Stimulated activated CD8-positive, alpha-beta memory T cell treated with anti-CD3 and anti-CD28 coated beads, Interleukin-15, amount 100 ng/mL, for 4 hours (primary cell): ENCODE results near the gene ADA.

Experiments
- DNase-seq, 2 donors: peaks; one replicate each; pipeline ENCODE4 v3.0.0-alpha.2; 2020; ENCODE audit warnings: low read depth in 2 of 2

The ADA gene

DNA sequence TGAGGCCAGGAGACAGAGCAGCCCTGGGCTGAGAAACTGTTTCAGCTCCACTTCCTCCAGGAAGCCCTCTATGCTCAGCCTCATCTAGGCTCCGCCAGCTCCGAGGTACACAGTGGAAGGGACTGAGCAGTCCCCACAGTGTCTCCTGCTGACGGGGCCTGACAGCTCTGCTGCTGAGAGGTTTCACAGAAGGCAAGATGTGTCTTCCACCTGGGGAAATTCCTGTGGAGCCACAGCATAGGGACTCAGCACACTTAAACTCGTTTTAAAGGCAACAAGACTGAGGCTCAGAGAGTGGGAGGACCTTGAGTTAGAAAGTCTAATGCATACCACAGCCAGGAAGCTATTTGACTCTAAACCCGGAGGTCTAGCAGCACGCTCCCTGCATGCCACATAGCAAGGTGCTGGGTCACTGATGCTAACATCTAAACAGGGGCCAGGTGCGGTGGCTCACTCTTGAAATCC lies 6.8 kb downstream of the ADA start:
- no peak for DNase-seq

GRCh38 chr20:44644230-44644617 lies 7.3 kb downstream of the ADA start:
- no peak for DNase-seq

GRCh38 chr20:44643596-44644229 lies 7.8 kb downstream of the ADA start:
- DNase-seq: no peak

DNA sequence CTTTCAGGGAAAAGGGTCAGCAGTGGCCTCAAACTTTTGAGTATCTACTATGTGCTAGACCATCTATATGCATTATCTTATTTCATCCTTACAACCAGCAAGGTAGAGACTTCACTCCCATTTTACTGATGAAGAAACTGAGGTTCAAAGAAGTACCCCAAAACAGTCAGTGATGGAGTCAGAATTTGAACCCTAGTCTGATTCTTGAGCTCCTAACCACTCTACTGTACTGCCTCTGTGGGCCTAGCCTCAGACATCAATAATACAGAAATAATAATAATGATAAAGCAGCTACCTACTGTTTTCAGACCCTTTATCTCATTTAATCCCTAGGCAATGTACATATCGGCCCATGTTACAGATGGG lies 8.4 kb downstream of the ADA start:
- no peak for DNase-seq

DNA sequence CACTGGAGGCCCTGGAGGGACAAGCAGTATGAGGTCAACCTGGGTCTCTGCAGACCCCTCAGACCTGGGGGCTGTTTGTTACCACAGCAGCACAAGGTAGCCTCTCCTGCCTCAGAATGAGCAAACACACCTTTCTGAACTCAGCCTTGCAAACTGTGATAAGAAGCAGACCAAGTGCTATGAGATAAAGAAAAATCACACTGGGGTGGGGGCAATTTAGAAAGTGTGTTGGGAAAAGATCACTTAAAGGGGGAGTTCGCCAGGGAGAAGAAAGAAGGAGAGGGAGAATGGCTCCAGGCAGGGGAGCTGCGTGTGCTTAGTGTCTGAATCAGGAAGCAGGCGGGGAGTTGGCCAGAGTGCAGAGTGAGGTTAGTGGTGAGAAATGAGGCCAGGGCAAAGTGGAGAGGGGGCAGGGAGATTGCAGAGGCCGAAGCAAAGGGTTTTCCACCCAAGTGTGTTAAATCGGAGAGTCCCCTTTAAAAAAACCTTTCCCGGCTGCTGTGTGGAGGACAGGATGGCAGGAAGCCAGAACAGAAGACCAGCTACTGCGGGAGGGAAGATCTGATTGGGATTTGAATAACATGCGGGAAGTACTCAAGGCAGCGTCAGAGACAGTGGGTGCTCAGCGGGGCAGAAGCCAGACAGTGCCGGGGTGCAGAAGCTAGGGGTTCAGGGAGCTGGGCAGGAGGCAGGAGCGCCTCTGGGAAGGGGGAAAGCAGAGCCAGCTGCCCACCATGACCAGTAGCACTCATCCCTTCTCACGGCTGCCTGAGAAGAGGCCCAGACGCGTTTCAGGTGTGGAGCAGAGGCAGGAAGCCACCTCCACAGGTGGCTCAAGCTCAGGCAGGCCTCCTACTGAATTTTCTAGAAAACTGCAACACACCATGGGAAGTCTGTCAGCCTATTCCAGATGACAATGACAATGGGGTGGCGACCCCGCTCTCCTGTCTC lies 9.0 kb downstream of the ADA start:
- no peak for DNase-seq

GRCh38 chr20:44641325-44641724 lies 10.2 kb downstream of the ADA start:
- no peak for DNase-seq

- no peak for DNase-seq
These were observed 11.0 kb downstream of the ADA start for GRCh38 chr20:44640522-44640921.

- DNase-seq: no peak
These were observed 13.8 kb downstream of the ADA start for GRCh38 chr20:44637522-44638372.

GRCh38 chr20:44637042-44637441 lies 14.5 kb downstream of the ADA start:
- DNase-seq: no peak

DNA sequence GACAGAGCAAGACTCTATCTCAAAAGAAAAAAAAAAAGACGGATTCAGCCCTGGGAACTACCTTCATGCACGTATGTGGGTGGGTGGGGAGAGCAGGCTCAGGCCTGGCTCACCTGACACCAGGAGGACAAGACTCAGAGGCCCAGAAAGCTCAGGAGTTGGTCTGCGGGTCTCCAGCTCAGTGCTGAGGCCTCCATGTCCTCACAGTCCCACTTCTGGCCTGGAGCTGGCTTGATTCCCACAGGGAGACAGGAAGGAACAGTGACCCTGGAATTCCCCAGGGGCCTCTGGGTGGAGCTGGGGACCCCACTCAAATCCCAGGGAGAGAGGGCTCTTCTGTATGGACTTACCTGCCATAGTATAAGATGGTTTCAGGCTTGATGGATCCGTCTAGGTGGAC lies 15.6 kb downstream of the ADA start:
- DNase-seq: no peak

DNA sequence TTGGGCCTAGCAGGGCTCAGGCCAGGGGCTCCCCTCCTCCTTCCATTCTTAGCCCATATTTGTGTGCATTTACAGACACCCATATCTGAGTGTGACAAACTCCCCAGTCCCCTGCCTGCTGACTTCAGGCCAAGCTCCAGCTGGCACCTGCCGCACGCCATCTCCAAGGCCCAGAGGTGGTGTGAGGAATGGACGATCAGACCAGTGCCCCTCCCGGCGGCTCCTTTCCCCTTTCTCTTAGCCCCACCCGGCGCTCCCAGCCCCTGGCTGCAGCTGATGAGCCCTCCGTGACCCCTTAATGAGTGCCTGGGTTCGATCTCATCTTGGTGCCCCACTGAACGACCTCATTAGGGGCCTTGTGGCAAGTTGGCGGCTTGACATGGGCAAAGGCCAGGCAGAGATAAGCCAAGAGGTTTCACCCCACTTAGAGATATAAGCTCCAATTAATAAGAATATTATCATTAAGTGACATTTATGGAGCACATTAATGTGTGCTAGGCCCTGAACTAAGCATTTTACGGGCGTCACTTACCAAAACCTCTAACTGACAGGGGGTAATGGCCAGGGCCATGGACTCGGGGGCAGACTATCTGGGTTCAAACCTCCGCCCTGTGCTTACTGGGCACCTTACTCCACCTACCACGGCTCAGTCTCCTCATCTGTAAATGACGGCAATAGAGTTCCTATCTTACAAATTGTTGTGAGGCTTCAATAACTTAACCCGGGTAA lies 17.5 kb downstream of the ADA start:
- DNase-seq: no peak

GRCh38 chr20:44633187-44633810 lies 18.2 kb downstream of the ADA start:
- DNase-seq: no peak

DNA sequence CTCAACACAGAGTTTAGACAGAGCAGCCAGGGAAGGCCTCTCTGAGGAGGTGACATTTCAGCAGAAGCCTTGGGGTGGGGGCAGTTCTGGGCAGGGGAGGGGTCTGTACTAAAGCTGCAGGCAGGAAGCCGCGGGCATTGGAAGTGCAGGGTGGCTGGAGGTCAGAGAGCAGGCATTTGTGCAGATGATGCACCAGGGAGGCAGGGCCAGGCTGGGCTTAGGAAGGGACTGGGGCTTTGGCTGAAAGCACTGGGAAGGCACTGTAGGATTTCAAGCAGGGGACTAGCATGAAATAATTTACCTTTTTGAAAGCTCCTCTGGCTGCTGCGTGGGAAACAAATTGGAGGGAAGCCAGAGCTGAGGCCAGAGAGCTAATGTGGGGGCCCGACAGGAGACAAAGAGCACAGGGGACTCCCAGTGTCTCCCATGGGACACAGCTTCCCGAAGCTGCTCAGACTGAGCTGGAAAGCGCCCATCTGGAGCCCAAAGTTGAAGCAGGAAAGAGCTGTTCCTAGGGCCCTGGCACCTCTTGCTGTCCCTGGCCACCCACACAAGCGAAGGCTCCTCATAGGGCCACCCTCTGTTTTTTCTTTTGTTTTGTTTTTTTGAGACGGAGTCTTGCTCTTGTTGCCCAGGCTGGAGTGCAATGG lies 19.3 kb downstream of the ADA start:
- no peak for DNase-seq

DNA sequence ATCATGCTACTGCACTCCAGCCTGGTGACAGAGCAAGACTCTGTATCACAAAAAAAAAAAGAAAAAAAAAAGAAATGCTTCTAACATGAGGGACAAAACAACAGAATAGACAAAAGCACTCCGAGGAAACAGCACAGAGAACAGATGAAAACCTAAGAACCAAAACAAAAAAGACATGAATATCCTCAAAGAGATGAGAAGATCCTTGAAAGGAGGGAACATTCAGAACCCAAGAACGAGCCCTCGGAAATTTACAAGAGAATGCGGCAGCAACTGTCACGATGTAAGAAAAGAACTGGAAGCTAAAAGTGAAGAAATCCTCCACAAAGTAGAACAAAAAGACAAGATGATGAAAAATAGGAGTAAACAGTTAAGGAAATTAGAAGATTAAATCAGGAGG lies 21.2 kb downstream of the ADA start:
- no peak for DNase-seq

DNA sequence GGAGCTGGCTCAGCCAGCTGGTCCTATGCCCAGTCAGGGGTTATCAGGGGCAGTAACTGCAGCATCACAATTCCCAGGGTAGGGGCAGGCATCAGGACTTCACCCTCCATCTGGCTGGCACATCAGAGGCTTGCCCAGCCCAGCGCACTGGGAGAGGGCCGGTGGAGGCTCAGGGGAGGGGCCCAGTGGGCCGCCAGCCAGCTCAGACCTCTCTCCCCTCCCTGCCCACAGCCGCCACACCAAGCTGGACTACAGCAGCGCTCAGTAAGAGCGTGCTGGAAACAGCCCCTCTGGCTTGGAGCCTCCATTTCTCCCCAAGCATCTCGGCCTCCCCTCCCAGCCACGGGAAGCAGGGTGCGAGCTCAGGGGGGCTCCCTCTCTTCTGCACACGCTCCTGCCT lies 22.0 kb downstream of the ADA start:
- DNase-seq: no peak

DNA sequence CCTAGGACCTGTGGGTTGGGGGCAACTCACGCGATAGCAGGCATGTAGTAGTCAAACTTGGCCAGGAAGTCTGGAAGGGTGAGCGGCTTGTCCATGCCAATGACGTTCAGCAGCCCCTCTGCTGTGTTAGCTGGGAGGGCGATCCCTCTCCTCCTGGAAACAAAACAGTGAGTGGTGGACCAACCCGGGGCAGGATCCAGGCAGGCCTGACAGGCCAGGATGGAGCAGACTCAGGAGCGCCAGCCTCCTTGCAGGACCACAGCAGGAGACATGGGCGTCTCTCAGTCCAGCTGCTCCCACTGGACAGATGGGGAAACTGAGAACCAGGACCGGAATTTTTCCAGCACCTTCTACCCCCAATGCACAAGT lies 22.5 kb downstream of the ADA start:
- DNase-seq: no peak

- no peak for DNase-seq
These were observed 24.0 kb downstream of the ADA start for GRCh38 chr20:44627364-44628010.

DNA sequence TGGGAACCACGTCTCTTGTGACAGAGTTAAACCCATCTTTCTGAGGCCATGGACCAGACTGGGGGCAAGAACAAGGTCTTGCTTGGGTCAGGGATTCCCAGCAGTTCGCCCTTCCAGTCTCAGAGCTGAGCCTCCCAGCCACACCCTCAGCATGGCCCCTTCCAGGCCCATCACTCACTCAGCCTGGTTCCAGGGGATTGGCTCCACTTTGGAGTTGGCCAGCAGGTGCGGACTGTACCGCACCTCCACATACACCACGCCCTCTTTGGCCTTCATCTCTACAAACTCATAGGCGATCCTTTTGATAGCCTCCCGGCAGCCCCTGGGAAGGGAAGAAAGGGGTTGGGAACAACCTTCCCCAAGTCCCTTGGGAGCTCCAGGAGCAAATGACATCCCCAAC lies 25.2 kb downstream of the ADA start:
- no peak for DNase-seq

DNA sequence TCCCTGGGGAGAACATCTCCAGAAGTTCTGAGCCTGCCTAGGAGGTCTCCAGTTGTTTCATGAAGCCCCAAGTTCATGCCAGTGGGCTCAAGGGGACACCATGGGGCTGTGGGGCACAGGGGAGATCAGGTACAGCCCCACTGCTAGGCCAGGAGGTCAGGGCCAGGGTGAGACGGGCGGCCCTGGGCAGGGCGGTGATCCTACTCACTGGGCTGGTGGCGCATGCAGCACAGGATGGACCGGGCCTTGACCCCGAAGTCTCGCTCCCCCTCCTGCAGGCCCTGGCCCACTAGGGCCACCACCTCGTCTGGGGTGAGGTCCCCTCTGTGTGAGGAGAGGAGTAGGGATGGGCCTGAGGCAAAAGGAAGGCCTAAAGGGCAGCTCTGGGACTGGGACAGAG lies 26.1 kb downstream of the ADA start:
- DNase-seq: no peak

GRCh38 chr20:44624743-44625271 lies 26.7 kb downstream of the ADA start:
- DNase-seq: no peak
